ENCODE measurements around the gene PAPPA2.

Gene PAPPA2

GRCh38 chr1:176779992-176780328, 317.0 kb downstream of the PAPPA2 start:
- H3K4me3 ChIP-seq (ENCODE audit: low read depth, low read length) = no peak overlapping the region
- TF ChIP-seq, protein P1, sequence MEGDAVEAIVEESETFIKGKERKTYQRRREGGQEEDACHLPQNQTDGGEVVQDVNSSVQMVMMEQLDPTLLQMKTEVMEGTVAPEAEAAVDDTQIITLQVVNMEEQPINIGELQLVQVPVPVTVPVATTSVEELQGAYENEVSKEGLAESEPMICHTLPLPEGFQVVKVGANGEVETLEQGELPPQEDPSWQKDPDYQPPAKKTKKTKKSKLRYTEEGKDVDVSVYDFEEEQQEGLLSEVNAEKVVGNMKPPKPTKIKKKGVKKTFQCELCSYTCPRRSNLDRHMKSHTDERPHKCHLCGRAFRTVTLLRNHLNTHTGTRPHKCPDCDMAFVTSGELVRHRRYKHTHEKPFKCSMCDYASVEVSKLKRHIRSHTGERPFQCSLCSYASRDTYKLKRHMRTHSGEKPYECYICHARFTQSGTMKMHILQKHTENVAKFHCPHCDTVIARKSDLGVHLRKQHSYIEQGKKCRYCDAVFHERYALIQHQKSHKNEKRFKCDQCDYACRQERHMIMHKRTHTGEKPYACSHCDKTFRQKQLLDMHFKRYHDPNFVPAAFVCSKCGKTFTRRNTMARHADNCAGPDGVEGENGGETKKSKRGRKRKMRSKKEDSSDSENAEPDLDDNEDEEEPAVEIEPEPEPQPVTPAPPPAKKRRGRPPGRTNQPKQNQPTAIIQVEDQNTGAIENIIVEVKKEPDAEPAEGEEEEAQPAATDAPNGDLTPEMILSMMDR (IDR thresholded peaks at IDR 0.05; ENCODE audit: low read depth, low read length) = no peak

GRCh38 chr1:176783309-176783708, 320.3 kb downstream of the PAPPA2 start:
- TF ChIP-seq, protein P1 (IDR thresholded peaks at IDR 0.05; ENCODE audit: low read depth, low read length) = no peak
- H3K4me3 ChIP-seq (ENCODE audit: low read depth, low read length) = no peak overlapping the region

DNA sequence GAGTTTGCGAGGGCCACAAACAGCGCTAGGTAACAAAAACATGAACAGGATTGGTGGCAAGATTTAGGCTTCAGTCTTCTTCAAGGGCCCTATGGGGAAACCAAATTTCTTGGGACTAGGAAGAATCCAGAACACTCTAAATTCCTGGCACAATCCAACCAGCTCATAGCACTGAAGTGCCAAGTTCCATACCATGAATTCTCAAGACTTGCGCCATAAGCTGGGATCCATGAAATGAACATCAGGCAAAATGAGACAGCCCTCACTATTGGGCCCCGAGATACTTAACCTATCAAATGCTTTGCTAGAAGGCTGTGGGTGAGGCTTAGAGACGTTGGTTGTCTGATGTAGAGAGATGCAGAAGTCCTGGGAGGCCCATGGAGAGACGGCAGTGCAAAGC, 322.1 kb downstream of the PAPPA2 start:
- TF ChIP-seq, protein P1 (IDR thresholded peaks at IDR 0.05; ENCODE audit: low read depth, low read length) = no peak
- H3K4me3 ChIP-seq (ENCODE audit: low read depth, low read length) = no peak overlapping the region

- TF ChIP-seq, protein P1 (IDR thresholded peaks at IDR 0.05; ENCODE audit: low read depth, low read length) = no peak
- no peak overlapping the region for H3K4me3 ChIP-seq (ENCODE audit: low read depth, low read length)
Observed at GRCh38 chr1:176785791-176786190, 322.8 kb downstream of the PAPPA2 start.

- TF ChIP-seq, protein P1 (IDR thresholded peaks at IDR 0.05; ENCODE audit: low read depth, low read length) = no peak
- no peak overlapping the region for H3K4me3 ChIP-seq (ENCODE audit: low read depth, low read length)
Observed at GRCh38 chr1:176786274-176786673, 323.3 kb downstream of the PAPPA2 start.

DNA sequence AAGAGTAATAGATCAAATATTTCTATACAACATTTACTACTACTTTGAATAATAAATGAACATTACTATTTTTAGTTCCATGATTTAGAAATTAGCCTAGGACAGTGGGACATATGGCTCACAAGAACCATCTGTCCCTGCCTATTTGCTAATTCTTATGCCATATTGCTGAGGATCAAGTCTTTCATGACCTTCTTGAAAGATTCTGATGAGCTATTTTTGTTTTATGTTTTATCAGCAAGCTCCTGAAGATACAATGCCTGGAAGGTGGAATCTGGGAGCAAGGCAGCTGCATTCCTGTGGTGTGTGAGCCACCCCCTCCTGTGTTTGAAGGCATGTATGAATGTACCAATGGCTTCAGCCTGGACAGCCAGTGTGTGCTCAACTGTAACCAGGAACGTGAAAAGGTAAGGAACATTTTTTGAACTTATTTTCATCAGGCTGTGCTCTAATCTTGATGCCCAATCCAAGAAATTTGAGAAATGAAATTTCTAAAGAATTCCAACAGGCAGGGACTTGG, 326.7 kb downstream of the PAPPA2 start:
- no peak overlapping the region for H3K4me3 ChIP-seq (ENCODE audit: low read depth, low read length)
- TF ChIP-seq, protein P1 (IDR thresholded peaks at IDR 0.05; ENCODE audit: low read depth, low read length) = no peak

DNA sequence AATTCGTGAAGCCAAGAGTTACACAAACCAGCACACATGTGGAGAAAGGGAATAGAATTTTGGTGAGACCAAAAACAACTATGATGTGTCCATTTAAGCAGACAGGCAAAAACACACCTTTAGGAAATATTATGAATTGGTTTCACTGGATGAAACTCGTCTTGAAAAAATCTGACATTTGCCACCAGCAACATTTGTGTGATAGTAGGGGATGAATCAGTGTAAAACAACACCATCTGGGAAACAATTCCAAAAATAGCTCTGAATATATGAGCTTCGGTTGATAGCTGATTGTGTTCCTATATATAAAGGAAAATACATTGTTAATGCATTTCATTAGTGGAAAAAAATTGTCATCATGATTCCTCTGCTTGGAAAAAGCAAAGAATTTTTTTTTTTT, 327.8 kb downstream of the PAPPA2 start:
- TF ChIP-seq, protein P1 (IDR thresholded peaks at IDR 0.05; ENCODE audit: low read depth, low read length) = no peak
- no peak overlapping the region for H3K4me3 ChIP-seq (ENCODE audit: low read depth, low read length)
